Tibial artery (tissue), 4 donors: ENCODE results near the gene GALNT2.

ENCODE experiments used
- DNase-seq, 2 donors: peaks; one replicate each; pipeline ENCODE4 v3.0.0-alpha.2; 2019
- H3K27ac ChIP-seq, 2 donors: fragments of 200-600 bp; sonication (generic) in 1 of 2; 1 replicate in 1 of 2; 2 replicates in 1 of 2; pipeline ENCODE4 v1.5.1; 2018 to 2019; ENCODE audit warnings: mild to moderate bottlenecking in 1 of 2
- H3K27me3 ChIP-seq, 2 donors: fragments of 200-600 bp; sonication (generic) in 1 of 2; one replicate each; pipeline versions ENCODE4 v1.5.1 to v1.6.0; 2016 to 2019
- H3K36me3 ChIP-seq, 3 donors: fragments of 200-600 bp; sonication (generic) in 2 of 3; one replicate each; pipeline ENCODE4 v1.5.1; 2016 to 2019; ENCODE audit warnings: mild to moderate bottlenecking in 2 of 3
- H3K4me1 ChIP-seq, 4 donors: fragments of 200-600 bp; sonication (generic) in 2 of 4; 1 replicate in 3 of 4; 2 replicates in 1 of 4; pipeline ENCODE4 v1.5.1; 2016 to 2019
- H3K4me3 ChIP-seq, 2 donors: fragments of 200-600 bp; sonication (generic) in 1 of 2; 1 replicate in 1 of 2; 2 replicates in 1 of 2; pipeline ENCODE4 v1.5.1; 2018 to 2019; ENCODE audit warnings: mild to moderate bottlenecking in 2 of 2
- H3K9me3 ChIP-seq, 3 donors: fragments of 200-600 bp; sonication (generic) in 1 of 3; one replicate each; pipeline ENCODE4 v1.5.1; 2016 to 2019
- intact Hi-C: fragments of 100-400 bp; cut with DNase I; formaldehyde crosslinking; loops from one replicate; pipeline ENCODE4 v1.15.0; 2023; ENCODE audit warnings: low total_unique reads
- TF ChIP-seq, protein P1 (sequence below), 2 experiments: fragments of 200-600 bp in 1 of 2; fragments of 450-650 bp in 1 of 2; IDR thresholded peaks; one replicate each; pipeline ENCODE4 v1.5.1; 2017 to 2019; ENCODE audit warnings: antibody characterized with exemption in 2 of 2, mild to moderate bottlenecking in 1 of 2, moderate library complexity in 1 of 2

The GALNT2 gene

DNA sequence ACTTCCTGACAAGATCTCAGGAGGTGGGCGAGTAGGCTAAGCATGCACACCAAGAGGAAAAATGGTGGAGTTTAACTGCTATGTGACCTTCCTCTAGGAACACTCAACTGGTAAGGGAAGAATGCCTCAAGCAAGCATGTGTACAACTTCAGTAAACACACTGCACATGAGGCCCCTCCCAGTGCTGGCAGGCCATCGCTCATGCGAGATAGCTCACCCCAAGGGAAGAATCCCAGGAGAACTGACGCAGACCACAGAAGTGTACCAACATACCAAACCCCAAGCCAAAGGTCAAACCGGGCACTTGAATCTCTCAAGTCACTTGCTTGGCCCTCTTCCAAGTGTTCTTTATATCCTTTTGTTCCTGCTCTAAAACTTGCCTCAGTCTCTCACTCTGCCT is 40.5 kb upstream of the GALNT2 start:
- Histone ChIP-seq H3K9me3 (peaks cover 0 to 13% (median 5%) of the 10 kb centered on the region in 3 donors), H3K4me3 (no peak overlapping the region), H3K27ac (no peak overlapping the region), H3K27me3 (no peaks in the 10 kb centered on the region), H3K4me1 (no peaks in the 10 kb centered on the region), H3K36me3 (no peaks in the 10 kb centered on the region)
- TF ChIP-seq, protein P1, sequence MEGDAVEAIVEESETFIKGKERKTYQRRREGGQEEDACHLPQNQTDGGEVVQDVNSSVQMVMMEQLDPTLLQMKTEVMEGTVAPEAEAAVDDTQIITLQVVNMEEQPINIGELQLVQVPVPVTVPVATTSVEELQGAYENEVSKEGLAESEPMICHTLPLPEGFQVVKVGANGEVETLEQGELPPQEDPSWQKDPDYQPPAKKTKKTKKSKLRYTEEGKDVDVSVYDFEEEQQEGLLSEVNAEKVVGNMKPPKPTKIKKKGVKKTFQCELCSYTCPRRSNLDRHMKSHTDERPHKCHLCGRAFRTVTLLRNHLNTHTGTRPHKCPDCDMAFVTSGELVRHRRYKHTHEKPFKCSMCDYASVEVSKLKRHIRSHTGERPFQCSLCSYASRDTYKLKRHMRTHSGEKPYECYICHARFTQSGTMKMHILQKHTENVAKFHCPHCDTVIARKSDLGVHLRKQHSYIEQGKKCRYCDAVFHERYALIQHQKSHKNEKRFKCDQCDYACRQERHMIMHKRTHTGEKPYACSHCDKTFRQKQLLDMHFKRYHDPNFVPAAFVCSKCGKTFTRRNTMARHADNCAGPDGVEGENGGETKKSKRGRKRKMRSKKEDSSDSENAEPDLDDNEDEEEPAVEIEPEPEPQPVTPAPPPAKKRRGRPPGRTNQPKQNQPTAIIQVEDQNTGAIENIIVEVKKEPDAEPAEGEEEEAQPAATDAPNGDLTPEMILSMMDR (IDR thresholded peaks at IDR 0.05) = no peak
- DNase-seq = no peak
- intact Hi-C loops = no loop called here

DNA sequence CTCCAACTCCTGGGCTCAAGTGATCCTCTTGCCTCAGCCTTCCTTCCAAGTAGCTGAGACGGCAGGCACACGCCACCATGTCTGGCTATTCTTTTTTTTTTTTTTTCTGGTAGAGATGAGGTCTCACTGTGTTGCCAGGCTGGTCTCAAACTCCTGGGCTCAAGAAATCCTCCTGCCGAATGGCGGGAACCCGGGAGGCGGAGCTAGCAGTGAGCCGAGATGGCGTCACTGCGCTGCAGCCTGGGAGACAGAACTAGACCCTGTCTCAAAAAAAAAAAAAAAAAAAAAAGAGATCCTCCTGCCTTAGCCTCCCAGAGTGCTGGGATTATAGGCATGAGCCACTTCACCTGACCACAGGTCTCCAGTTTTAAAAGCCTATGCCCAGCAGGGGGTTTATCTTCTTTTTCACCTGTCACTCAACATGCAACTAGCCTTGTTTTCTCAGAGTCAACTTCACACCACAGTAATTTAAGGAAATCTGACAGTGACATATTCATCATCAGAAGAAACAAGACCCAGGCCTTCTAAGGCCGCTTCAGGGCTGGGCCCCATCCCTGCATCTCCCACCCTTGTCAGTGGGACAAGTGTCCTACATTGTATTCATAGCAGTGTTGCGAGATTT is 38.3 kb upstream of the GALNT2 start:
- H3K9me3 ChIP-seq = peaks cover 0 to 13% (median 5%) of the 10 kb centered on the region in 3 donors
- no peak for DNase-seq
- intact Hi-C loops = no loop called here
- no peak overlapping the region for H3K4me3 ChIP-seq
- no peaks in the 10 kb centered on the region for H3K27me3 ChIP-seq
- H3K27ac ChIP-seq = no peak overlapping the region
- no peaks in the 10 kb centered on the region for H3K36me3 ChIP-seq
- TF ChIP-seq, protein P1 (IDR thresholded peaks at IDR 0.05) = no peak
- no peaks in the 10 kb centered on the region for H3K4me1 ChIP-seq

DNA sequence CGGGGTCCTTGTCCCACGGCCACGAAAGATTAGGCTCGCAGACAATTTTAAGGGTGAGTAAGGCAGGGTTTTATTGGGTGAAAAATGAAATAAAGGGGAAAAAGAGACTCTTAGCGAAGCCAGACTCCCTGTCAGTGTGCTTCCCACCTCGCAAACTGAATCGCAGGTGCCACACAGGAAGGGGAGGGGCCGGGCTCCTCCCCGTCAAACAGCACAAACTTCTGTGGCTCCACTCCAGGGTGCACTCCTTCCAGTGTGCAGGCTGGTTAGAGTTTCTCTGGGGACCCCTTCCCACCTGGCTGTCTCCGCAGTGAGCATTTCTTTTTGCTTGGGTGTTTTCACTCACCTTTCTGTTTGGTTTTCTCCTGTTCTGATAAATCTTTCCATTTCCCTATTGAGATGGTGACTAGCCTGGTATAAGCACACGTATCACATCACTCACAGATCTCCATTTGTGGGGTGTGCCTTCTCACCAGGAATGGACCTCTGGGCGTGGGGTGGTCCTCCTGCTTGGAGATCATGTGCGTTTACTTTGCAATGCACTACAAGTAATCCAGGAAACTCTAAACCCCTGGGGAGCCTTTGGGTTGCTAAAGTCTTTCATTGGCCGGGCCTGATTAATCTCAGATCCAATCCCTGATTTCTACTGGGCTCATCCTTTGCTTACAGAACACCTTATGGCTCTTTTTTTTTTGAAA is 37.6 kb upstream of the GALNT2 start:
- Histone ChIP-seq H3K27me3 (no peaks in the 10 kb centered on the region), H3K27ac (no peak overlapping the region), H3K9me3 (peaks cover under 1 to 13% (median 5%) of the 10 kb centered on the region in 3 donors), H3K36me3 (no peaks in the 10 kb centered on the region), H3K4me3 (no peak overlapping the region), H3K4me1 (no peaks in the 10 kb centered on the region)
- intact Hi-C loops = no loop called here
- DNase-seq = no peak
- TF ChIP-seq, protein P1 (IDR thresholded peaks at IDR 0.05) = no peak

DNA sequence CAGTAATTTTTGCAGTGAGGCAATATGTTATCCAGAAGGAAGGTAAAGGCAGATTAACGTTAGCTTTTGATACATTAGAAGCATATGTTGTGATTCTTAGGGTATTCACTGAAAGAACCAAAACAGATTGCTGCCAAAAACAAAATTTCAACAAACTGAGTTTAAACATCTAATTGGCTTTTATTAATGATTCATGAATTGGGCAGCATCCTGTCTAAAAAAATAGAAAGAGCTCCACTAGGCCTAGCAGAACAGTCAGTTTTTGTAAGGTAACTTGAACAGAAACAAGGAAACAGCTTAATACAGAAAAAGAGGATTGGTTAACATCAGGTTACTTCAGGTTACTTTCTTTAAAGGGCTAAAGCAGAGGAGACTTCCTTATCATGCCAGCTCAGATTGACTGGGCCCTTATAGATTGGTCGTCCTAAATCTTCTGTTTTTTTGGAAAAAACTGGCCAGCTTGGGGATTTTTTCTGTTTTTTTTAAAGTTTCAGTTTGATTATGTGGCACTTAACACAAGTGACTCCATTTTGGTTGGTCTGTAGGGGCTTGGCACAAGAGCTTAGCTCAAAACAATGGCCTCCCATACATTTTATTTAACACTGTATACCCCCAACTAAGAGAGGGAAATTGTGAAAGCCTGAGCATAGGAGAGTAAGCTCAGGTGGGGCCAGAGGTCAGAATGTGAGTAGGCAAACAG is 36.8 kb upstream of the GALNT2 start:
- no peaks in the 10 kb centered on the region for H3K4me1 ChIP-seq
- DNase-seq = no peak

DNA sequence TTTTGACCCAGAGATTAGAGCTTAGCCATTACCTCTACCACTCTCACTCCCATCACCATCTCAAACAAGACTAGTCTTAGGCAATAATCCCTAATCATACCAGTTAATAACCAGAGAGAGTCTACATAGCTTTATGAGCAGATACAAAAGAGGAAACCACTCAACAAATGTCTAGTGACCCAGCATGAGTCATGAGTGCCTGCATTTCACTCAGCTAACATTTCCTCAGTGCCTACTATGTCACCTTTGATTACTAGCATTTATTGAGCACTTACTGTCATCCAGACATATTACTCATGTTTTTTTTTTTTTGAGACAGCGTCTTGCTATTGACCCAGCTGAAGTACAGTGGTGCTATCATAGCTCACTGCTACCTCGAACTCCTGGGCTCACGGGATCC is 35.9 kb upstream of the GALNT2 start:
- TF ChIP-seq, protein P1 (IDR thresholded peaks at IDR 0.05) = no peak
- no peaks in the 10 kb centered on the region for H3K27me3 ChIP-seq
- DNase-seq = no peak
- H3K4me1 ChIP-seq = no peaks in the 10 kb centered on the region
- H3K9me3 ChIP-seq = peaks cover 4 to 10% (median 4%) of the 10 kb centered on the region in 3 donors
- no peak overlapping the region for H3K4me3 ChIP-seq
- H3K36me3 ChIP-seq = no peaks in the 10 kb centered on the region
- intact Hi-C loops = no loop called here
- H3K27ac ChIP-seq = no peak overlapping the region

More for the DNA sequence above, 36.8 kb upstream of the GALNT2 start:
- TF ChIP-seq, protein P1 (IDR thresholded peaks at IDR 0.05) = no peak
- intact Hi-C loops = no loop called here
- no peaks in the 10 kb centered on the region for H3K36me3 ChIP-seq
- no peak overlapping the region for H3K27ac ChIP-seq
- no peak overlapping the region for H3K4me3 ChIP-seq
- H3K9me3 ChIP-seq = peaks cover 4 to 12% (median 5%) of the 10 kb centered on the region in 3 donors
- no peaks in the 10 kb centered on the region for H3K27me3 ChIP-seq
